ENCODE data around the gene LMNTD2. TPM values are rescaled to one million over a fixed set of nuclear protein-coding genes. Genes with fewer than 3 reads are reported as not detected.

Gene LMNTD2
- total RNA-seq, 2 donors from 2014 or later = 6.0 to 12.9 TPM

- Histone ChIP-seq H3K36me3 (replicated peaks in 1 of 2; ENCODE audit: insufficient read depth in 1 of 2, low read depth in 2 of 2) (peaks cover 25 to 65% of the 10 kb centered on the region in 2 donors), H3K27ac (no peak overlapping the region), H3K4me3 (no peak overlapping the region), H3K4me1 (no peaks in the 10 kb centered on the region), H3K9me3 (no peaks in the 10 kb centered on the region), H3K27me3 (no peaks in the 10 kb centered on the region)
- TF ChIP-seq CTCF (IDR thresholded peaks at IDR 0.05) = no peak
- DNase-seq (no peak), ATAC-seq (no peak)
- WGBS, 2 donors = 89% methylated on average over 3 to 34 of the region's 35 CpGs
- intact Hi-C loops (cut with DNase I) = no loop called here
These were observed 46.7 kb upstream of the LMNTD2 start for GRCh38 chr11:607020-607780.

- DNase-seq = peak; percentile 47 to 72 (median 64)
- Histone ChIP-seq H3K4me3 (no peak overlapping the region), H3K27ac (peak overlapping the region in 3 of 4 donors; percentile 0 to 56 (median 53)), H3K36me3 (replicated peaks in 1 of 2; ENCODE audit: insufficient read depth in 1 of 2, low read depth in 2 of 2) (peaks cover 20 to 66% of the 10 kb centered on the region in 2 donors), H3K27me3 (no peaks in the 10 kb centered on the region), H3K4me1 (no peaks in the 10 kb centered on the region), H3K9me3 (no peaks in the 10 kb centered on the region)
- peak; percentile 70 for ATAC-seq
- intact Hi-C loops (cut with DNase I) = no loop called here
- WGBS, 2 donors = 66 to 69% methylated on average over 6 to 16 of the region's 19 CpGs
- TF ChIP-seq POLR2A (IDR thresholded peaks at IDR 0.05) (no peak), CTCF (IDR thresholded peaks at IDR 0.05) (no peak)
These were observed 45.7 kb upstream of the LMNTD2 start for GRCh38 chr11:606245-606644.

- Histone ChIP-seq H3K4me3 (no peak overlapping the region), H3K27me3 (no peaks in the 10 kb centered on the region), H3K27ac (peak overlapping the region in 3 of 4 donors; percentile 0 to 56 (median 53)), H3K4me1 (no peaks in the 10 kb centered on the region), H3K9me3 (no peaks in the 10 kb centered on the region), H3K36me3 (replicated peaks in 1 of 2; ENCODE audit: insufficient read depth in 1 of 2, low read depth in 2 of 2) (peaks cover 13 to 61% of the 10 kb centered on the region in 2 donors)
- WGBS, 2 donors = 91 to 95% methylated on average over 18 to 33 of the region's 33 CpGs
- TF ChIP-seq CTCF (IDR thresholded peaks at IDR 0.05) (no peak), POLR2A (IDR thresholded peaks at IDR 0.05) (no peak)
- ATAC-seq = no peak
- no peak for DNase-seq
- intact Hi-C loops (cut with DNase I) = no loop called here
These were observed 45.0 kb upstream of the LMNTD2 start for GRCh38 chr11:605286-606129.

GRCh38 chr11:603154-603553 is 42.6 kb upstream of the LMNTD2 start:
- H3K27ac ChIP-seq = no peak overlapping the region
- ATAC-seq (no peak), DNase-seq (no peak)
- TF ChIP-seq POLR2A (IDR thresholded peaks at IDR 0.05) (no peak), CTCF (IDR thresholded peaks at IDR 0.05) (no peak)
- 88 to 93% methylated on average over 13 of the region's 13 CpGs for WGBS, 2 donors
- peaks cover 4 to 63% of the 10 kb centered on the region in 2 donors for H3K36me3 ChIP-seq (replicated peaks in 1 of 2; ENCODE audit: insufficient read depth in 1 of 2, low read depth in 2 of 2)
- intact Hi-C loops (cut with DNase I) = no loop called here
- H3K4me1 ChIP-seq = no peaks in the 10 kb centered on the region
- H3K27me3 ChIP-seq = no peaks in the 10 kb centered on the region
- no peak overlapping the region for H3K4me3 ChIP-seq
- no peaks in the 10 kb centered on the region for H3K9me3 ChIP-seq
